Measurements from ENCODE around the gene NFATC2.

The NFATC2 gene

GRCh38 chr20:51526754-51527153, 15.8 kb downstream of the NFATC2 start:
- TF ChIP-seq POLR2AphosphoS5 (IDR thresholded peaks at IDR 0.05; ENCODE audit: low read depth, low read length) (no peak), SIN3A (IDR thresholded peaks at IDR 0.05; ENCODE audit: borderline replicate concordance, insufficient read depth, low read length) (no peak), FOXP2 (optimal IDR thresholded peaks at IDR 0.05; ENCODE audit: borderline replicate concordance, extremely low read depth, extremely low read length, insufficient read depth) (no peak), TAF1 (IDR thresholded peaks at IDR 0.05; ENCODE audit: borderline replicate concordance, insufficient read depth, low read length) (no peak)
- TF ChIP-seq, protein P1, sequence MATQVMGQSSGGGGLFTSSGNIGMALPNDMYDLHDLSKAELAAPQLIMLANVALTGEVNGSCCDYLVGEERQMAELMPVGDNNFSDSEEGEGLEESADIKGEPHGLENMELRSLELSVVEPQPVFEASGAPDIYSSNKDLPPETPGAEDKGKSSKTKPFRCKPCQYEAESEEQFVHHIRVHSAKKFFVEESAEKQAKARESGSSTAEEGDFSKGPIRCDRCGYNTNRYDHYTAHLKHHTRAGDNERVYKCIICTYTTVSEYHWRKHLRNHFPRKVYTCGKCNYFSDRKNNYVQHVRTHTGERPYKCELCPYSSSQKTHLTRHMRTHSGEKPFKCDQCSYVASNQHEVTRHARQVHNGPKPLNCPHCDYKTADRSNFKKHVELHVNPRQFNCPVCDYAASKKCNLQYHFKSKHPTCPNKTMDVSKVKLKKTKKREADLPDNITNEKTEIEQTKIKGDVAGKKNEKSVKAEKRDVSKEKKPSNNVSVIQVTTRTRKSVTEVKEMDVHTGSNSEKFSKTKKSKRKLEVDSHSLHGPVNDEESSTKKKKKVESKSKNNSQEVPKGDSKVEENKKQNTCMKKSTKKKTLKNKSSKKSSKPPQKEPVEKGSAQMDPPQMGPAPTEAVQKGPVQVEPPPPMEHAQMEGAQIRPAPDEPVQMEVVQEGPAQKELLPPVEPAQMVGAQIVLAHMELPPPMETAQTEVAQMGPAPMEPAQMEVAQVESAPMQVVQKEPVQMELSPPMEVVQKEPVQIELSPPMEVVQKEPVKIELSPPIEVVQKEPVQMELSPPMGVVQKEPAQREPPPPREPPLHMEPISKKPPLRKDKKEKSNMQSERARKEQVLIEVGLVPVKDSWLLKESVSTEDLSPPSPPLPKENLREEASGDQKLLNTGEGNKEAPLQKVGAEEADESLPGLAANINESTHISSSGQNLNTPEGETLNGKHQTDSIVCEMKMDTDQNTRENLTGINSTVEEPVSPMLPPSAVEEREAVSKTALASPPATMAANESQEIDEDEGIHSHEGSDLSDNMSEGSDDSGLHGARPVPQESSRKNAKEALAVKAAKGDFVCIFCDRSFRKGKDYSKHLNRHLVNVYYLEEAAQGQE (IDR thresholded peaks at IDR 0.05; ENCODE audit: insufficient read depth in 1 of 2, low read depth in 2 of 2, low read length in 2 of 2): no peak

- no peak for TF ChIP-seq FOXP2 (optimal IDR thresholded peaks at IDR 0.05; ENCODE audit: borderline replicate concordance, extremely low read depth, extremely low read length, insufficient read depth)
- no peak for TF ChIP-seq TAF1 (IDR thresholded peaks at IDR 0.05; ENCODE audit: borderline replicate concordance, insufficient read depth, low read length)
- no peak for TF ChIP-seq SIN3A (IDR thresholded peaks at IDR 0.05; ENCODE audit: borderline replicate concordance, insufficient read depth, low read length)
- TF ChIP-seq, protein P1 (IDR thresholded peaks at IDR 0.05; ENCODE audit: insufficient read depth in 1 of 2, low read depth in 2 of 2, low read length in 2 of 2): no peak
Measured at GRCh38 chr20:51526106-51526470, 16.4 kb downstream of the NFATC2 start.

DNA sequence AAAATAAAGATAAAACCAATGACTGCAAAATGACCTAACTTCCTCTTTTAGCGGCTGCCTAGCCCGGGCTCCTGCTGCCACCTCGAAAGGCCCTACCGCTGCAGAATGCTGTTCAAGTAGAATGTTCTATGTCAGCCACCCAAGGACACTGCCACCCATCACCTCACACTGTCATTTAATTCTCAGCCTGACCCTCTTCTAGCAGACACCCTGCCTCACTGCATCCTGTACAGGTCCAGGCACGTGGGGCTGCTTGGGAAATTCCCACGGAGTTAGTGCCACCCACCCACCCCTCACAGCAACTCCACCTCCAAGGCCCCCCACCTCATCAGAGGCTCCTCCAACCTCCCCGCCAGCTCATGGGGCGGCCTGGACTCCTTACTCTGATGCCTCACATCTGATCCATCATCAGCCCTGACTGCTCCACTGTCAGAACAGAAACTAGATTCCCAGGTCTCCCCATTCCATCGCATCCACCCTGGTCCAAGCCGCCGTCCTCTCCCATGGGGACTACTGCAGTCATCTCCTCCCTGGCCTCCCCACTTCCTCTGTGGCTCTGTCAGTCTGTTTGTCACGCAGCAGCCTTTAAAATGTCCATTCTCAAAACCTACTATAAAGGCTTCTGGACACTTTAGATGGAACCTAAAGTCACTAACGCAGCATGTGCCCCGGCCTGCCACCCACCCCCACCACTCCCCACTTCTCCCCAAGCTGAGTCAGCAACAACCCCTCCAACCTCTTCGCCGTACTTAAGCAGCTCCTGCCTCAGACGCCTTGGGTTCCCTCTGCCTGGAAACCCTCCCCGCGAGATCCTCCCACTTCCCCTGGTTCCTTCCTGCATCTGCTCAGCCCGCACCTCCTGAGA, 17.0 kb downstream of the NFATC2 start:
- TF ChIP-seq POLR2AphosphoS5 (IDR thresholded peaks at IDR 0.05; ENCODE audit: low read depth, low read length) (no peak), TAF1 (IDR thresholded peaks at IDR 0.05; ENCODE audit: borderline replicate concordance, insufficient read depth, low read length) (no peak), SIN3A (IDR thresholded peaks at IDR 0.05; ENCODE audit: borderline replicate concordance, insufficient read depth, low read length) (no peak), FOXP2 (optimal IDR thresholded peaks at IDR 0.05; ENCODE audit: borderline replicate concordance, extremely low read depth, extremely low read length, insufficient read depth) (no peak)
- TF ChIP-seq, protein P1 (IDR thresholded peaks at IDR 0.05; ENCODE audit: insufficient read depth in 1 of 2, low read depth in 2 of 2, low read length in 2 of 2): no peak

- TF ChIP-seq FOXP2 (optimal IDR thresholded peaks at IDR 0.05; ENCODE audit: borderline replicate concordance, extremely low read depth, extremely low read length, insufficient read depth): no peak
- no peak for TF ChIP-seq SIN3A (IDR thresholded peaks at IDR 0.05; ENCODE audit: borderline replicate concordance, insufficient read depth, low read length)
- TF ChIP-seq TAF1 (IDR thresholded peaks at IDR 0.05; ENCODE audit: borderline replicate concordance, insufficient read depth, low read length): no peak
- TF ChIP-seq POLR2AphosphoS5 (IDR thresholded peaks at IDR 0.05; ENCODE audit: low read depth, low read length): no peak
- TF ChIP-seq, protein P1 (IDR thresholded peaks at IDR 0.05; ENCODE audit: insufficient read depth in 1 of 2, low read depth in 2 of 2, low read length in 2 of 2): no peak
Measured at GRCh38 chr20:51523276-51524013, 19.1 kb downstream of the NFATC2 start.

All from PFSK-1 (cell line).